ENCODE measurements around the gene ADAM23. TPM values are rescaled to one million over a fixed set of nuclear protein-coding genes. Genes with fewer than 3 reads are reported as not detected.

The ADAM23 gene
- polyA plus RNA-seq, 2 of the 4 experiments (the other 2 are of a cell fraction): 6.1 to 7.8 TPM

GRCh38 chr2:206556357-206556949, 113.1 kb downstream of the ADAM23 start:
- WGBS (ENCODE audit: missing lambda C conversion rate): 24% methylated on average over 5 of the region's 5 CpGs
- FAIRE-seq (no peak), ATAC-seq (peak; percentile 47 to 81; a peak in 4 of 6 replicates), DNase-seq (ENCODE audit: low read depth in 1 of 2, low spot score in 1 of 2) (peak; percentile 5 to 64)
- no peaks in the 10 kb centered on the region for H3K9me3 ChIP-seq
- no peak overlapping the region for H3K4me2 ChIP-seq
- CTCF ChIA-PET: interaction anchor here (0.6 to 1.5 kb wide), 7 partner anchors 9 to 234 kb away, joined by 3 to 6 read pairs (median 3); no protein-coding TSS in a partner anchor
- no peak overlapping the region for H3K27ac ChIP-seq
- H3K4me1 ChIP-seq: no peaks in the 10 kb centered on the region
- H3K4me3 ChIP-seq: no peak overlapping the region
- TF ChIP-seq RAD21 (conservative IDR thresholded peaks at IDR 0.05 in 1 of 2, IDR thresholded peaks at IDR 0.05 in 1 of 2) (peak; percentile 67 to 72), ESRRA (IDR thresholded peaks at IDR 0.05; ENCODE audit: borderline replicate concordance, low read length) (no peak), BHLHE40 (IDR thresholded peaks at IDR 0.05; ENCODE audit: low read depth, low read length) (no peak), SMC3 (IDR thresholded peaks at IDR 0.05) (peak; percentile 45), RARB (CRISPR knock-in tag; IDR thresholded peaks at IDR 0.05) (no peak), KDM5A (IDR thresholded peaks at IDR 0.05) (no peak), CTCF (IDR thresholded peaks at IDR 0.05) (peak; percentile 73)
- POLR2A ChIA-PET: no interaction called here

- CTCF ChIA-PET: interaction anchor here (0.6 to 1.9 kb wide), 8 partner anchors 8 to 233 kb away, joined by 3 to 6 read pairs (median 4); no protein-coding TSS in a partner anchor
- FAIRE-seq (no peak), DNase-seq (ENCODE audit: low read depth in 1 of 2, low spot score in 1 of 2) (no peak), ATAC-seq (no peak)
- TF ChIP-seq TFCP2L1 (CRISPR knock-in tag; IDR thresholded peaks at IDR 0.05) (no peak), SMC3 (IDR thresholded peaks at IDR 0.05) (no peak), POLR2A (IDR thresholded peaks at IDR 0.05; ENCODE audit: low read length) (no peak), ZSCAN20 (CRISPR knock-in tag; IDR thresholded peaks at IDR 0.05) (no peak)
- WGBS (ENCODE audit: missing lambda C conversion rate): 82% methylated on average over 4 of the region's 4 CpGs
- no peak overlapping the region for H3K4me2 ChIP-seq
- 0 out of 3 replicates have a peak, but pooled peaks cover 4% of the 10 kb centered on the region for H3K4me1 ChIP-seq
- H3K27ac ChIP-seq: no peak overlapping the region
- no peaks in the 10 kb centered on the region for H3K9me3 ChIP-seq
- POLR2A ChIA-PET: no interaction called here
- no peak overlapping the region for H3K4me3 ChIP-seq
Observed at GRCh38 chr2:206557321-206557720, 114.0 kb downstream of the ADAM23 start.

- no peak overlapping the region for H3K27ac ChIP-seq
- H3K9me3 ChIP-seq: no peaks in the 10 kb centered on the region
- 0 out of 3 replicates have a peak, but pooled peaks cover 4% of the 10 kb centered on the region for H3K4me1 ChIP-seq
- POLR2A ChIA-PET: no interaction called here
- ATAC-seq (no peak), FAIRE-seq (no peak), DNase-seq (ENCODE audit: low read depth in 1 of 2, low spot score in 1 of 2) (no peak)
- no peak overlapping the region for H3K4me3 ChIP-seq
- WGBS (ENCODE audit: missing lambda C conversion rate): 87% methylated on average over 2 of the region's 2 CpGs
- H3K4me2 ChIP-seq: no peak overlapping the region
- TF ChIP-seq CBX2 (IDR thresholded peaks at IDR 0.05; ENCODE audit: borderline replicate concordance, low read depth) (no peak), HDAC2 (IDR thresholded peaks at IDR 0.05) (no peak), ELK1 (IDR thresholded peaks at IDR 0.05; ENCODE audit: low read depth, low read length) (no peak), SMC3 (IDR thresholded peaks at IDR 0.05) (no peak), CHD4 (IDR thresholded peaks at IDR 0.05; ENCODE audit: borderline replicate concordance) (no peak), POLR2A (IDR thresholded peaks at IDR 0.05; ENCODE audit: low read length) (no peak), HEYL (CRISPR knock-in tag; IDR thresholded peaks at IDR 0.05) (no peak)
- CTCF ChIA-PET: interaction anchor here (0.7 to 1.9 kb wide), 5 partner anchors 12 to 234 kb away, joined by 3 to 5 read pairs (median 3); no protein-coding TSS in a partner anchor
Observed at GRCh38 chr2:206558492-206558891, 115.2 kb downstream of the ADAM23 start.

GRCh38 chr2:206561962-206562361, 118.6 kb downstream of the ADAM23 start:
- DNase-seq (ENCODE audit: low read depth in 1 of 2, low spot score in 1 of 2) (no peak), ATAC-seq (no peak), FAIRE-seq (no peak)
- ChIA-PET POLR2A (no interaction called here), CTCF (interaction anchor here (1.0 kb wide), 1 partner anchor 80 kb away, joined by 3 read pairs; no protein-coding TSS in a partner anchor)
- Histone ChIP-seq H3K27ac (peak overlapping the region in 1 of 2 experiments; percentile 18; a peak in 1 of 6 replicates), H3K4me3 (no peak overlapping the region), H3K4me2 (no peak overlapping the region), H3K9me3 (no peaks in the 10 kb centered on the region), H3K4me1 (0 out of 3 replicates have a peak, but pooled peaks cover 4% of the 10 kb centered on the region)
- WGBS (ENCODE audit: missing lambda C conversion rate): 96% methylated on average over 1 of the region's 1 CpG
- TF ChIP-seq RFX5 (IDR thresholded peaks at IDR 0.05) (no peak), NR3C1 (IDR thresholded peaks at IDR 0.05) (no peak), NFE2L2 (conservative IDR thresholded peaks at IDR 0.05; ENCODE audit: low read length) (no peak), ESRRA (IDR thresholded peaks at IDR 0.05; ENCODE audit: borderline replicate concordance, low read length) (no peak), HOXA7 (CRISPR knock-in tag; IDR thresholded peaks at IDR 0.05) (no peak), TFCP2L1 (CRISPR knock-in tag; IDR thresholded peaks at IDR 0.05) (no peak), E2F6 (IDR thresholded peaks at IDR 0.05; ENCODE audit: borderline replicate concordance, low read depth) (no peak), HOXB13 (CRISPR knock-in tag; IDR thresholded peaks at IDR 0.05; ENCODE audit: low read depth) (no peak), PBX3 (IDR thresholded peaks at IDR 0.05) (no peak), FOSL2 (IDR thresholded peaks at IDR 0.05) (no peak), FOSL2 (CRISPR knock-in tag; IDR thresholded peaks at IDR 0.05) (no peak), GATA3 (IDR thresholded peaks at IDR 0.05; ENCODE audit: borderline replicate concordance) (no peak), HDAC2 (IDR thresholded peaks at IDR 0.05) (no peak), ELK1 (IDR thresholded peaks at IDR 0.05; ENCODE audit: low read depth, low read length) (no peak)

Measured in A549 (cell line).